ENCODE data around the gene MATCAP1.
A peak's percentile ranks its signal among the peaks of the same experiment; 100 is the strongest.

MATCAP1 gene

DNA sequence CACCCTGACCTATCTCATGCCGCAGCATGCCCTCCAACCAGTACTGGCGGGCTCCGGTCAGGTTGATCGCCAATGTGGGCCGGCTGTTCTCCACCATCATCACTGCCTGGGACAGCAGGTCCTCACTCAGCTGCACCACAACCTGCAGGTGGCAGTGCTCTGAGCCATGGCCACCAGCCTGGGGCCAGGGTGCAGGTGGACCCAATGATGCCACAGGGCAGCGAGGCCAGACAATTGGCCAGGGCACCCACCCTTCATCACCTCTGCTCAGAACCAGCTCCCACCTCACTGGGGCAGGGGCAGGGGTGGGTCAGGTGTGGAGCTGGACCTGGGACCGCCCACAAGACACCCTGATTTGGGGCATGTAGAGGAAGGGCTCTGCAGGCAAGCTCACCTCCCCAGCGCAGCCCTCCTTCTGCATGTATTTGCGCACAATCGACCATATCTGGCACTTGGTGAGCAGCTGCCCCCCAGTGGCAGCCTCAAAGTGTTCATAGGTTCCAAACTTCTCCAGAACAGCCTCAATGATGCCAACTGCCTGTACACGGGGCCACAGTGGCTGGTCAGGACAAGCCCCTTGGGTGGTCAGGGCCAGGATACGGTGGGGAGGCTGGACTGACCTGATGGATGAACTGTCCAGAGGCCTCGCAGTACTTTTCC lies 4.2 kb downstream of the MATCAP1 start:
- in situ Hi-C loops (cut with HindIII; ENCODE audit: low pct_ligation_motif_present, low pct_unique_long_range_greater_than_20kb, low sequenced_read_pairs): no loop called here
- peak; percentile 53 for DNase-seq

DNA sequence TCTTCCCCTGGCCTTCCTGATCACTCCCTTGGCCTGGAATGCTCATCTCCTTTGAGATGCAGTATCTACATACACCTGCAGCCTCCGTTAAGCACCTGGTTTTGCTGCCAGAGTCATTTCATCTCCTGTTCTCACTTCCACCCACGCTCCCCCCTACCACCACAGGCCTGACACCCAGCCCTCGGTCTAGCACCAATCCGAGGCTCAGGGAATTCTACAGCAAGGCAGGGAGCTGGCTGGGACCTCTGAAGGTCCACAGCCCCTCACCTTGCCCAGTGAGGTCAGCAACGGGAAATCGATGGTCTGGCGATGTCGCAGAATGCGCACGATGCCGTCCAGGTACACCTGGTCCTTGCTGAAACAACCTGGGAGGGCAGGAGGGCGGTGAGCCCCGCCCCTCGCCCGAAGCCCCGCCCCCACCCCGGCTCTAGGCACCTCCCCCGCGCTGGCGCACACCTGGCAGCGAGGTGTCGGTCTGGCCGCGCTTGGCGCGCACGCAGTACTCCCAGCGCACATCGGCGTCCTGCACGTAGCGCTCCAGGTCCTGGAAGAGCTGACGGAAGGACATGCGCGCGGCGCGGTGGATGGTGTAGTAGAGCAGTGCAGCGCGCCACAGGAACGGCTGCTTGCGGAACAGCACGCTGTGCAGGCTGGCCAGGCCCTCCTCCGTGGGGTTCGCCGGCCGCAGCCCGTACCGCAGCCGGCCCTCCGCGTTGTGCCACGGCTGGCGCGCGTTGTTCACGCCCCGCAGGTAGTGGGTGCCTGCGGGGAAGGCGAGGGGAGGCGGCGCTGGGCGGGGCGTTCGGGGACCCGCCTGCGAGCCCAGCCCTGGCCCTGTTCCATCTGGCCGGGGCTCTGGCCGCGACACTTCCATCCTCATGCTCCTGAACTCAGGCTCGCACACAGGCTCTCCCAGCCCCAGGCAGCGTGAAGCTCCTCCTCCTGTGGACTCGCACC lies 5.7 kb downstream of the MATCAP1 start:
- in situ Hi-C loops (cut with HindIII; ENCODE audit: low pct_ligation_motif_present, low pct_unique_long_range_greater_than_20kb, low sequenced_read_pairs): no loop called here
- DNase-seq: peak; percentile 68

DNA sequence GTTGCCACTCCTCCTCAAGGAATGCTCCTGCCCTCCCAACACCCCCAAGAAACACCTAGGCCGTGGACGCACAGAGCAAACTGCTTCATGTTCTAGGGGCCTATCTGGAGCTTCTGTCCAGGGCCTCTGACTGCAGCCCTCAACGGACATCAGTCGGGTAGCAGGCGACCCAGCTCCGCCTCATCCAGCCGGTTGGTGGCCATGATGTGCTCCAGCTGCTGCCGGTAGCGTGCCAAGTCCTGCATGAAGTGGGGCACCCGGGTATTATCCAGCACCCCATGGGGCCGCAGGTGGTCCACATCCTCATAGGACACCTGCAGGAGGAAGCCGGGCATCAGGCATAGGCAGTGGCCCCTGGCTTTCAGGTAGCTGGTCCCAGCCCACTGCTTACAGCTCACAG lies 7.1 kb downstream of the MATCAP1 start:
- in situ Hi-C loops (cut with HindIII; ENCODE audit: low pct_ligation_motif_present, low pct_unique_long_range_greater_than_20kb, low sequenced_read_pairs): no loop called here
- DNase-seq: no peak

DNA sequence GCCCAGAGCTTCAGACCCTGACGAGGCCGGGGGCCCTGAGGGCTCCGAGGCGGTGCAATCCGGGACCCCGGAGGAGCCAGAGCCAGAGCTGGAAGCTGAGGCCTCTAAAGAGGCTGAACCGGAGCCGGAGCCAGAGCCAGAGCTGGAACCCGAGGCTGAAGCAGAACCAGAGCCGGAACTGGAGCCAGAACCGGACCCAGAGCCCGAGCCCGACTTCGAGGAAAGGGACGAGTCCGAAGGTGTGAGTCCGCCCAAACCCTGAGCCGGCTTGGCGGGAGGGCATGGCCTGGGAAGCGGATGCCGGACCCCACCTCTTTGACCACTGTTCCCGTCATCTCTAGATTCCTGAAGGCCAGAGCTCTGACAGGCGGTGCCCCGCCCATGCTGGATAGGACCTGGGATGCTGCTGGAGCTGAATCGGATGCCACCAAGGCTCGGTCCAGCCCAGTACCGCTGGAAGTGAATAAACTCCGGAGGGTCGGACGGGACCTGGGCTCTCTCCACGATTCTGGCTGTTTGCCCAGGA lies 9.0 kb downstream of the MATCAP1 start:
- in situ Hi-C loops (cut with HindIII; ENCODE audit: low pct_ligation_motif_present, low pct_unique_long_range_greater_than_20kb, low sequenced_read_pairs): no loop called here
- no peak for DNase-seq

DNA sequence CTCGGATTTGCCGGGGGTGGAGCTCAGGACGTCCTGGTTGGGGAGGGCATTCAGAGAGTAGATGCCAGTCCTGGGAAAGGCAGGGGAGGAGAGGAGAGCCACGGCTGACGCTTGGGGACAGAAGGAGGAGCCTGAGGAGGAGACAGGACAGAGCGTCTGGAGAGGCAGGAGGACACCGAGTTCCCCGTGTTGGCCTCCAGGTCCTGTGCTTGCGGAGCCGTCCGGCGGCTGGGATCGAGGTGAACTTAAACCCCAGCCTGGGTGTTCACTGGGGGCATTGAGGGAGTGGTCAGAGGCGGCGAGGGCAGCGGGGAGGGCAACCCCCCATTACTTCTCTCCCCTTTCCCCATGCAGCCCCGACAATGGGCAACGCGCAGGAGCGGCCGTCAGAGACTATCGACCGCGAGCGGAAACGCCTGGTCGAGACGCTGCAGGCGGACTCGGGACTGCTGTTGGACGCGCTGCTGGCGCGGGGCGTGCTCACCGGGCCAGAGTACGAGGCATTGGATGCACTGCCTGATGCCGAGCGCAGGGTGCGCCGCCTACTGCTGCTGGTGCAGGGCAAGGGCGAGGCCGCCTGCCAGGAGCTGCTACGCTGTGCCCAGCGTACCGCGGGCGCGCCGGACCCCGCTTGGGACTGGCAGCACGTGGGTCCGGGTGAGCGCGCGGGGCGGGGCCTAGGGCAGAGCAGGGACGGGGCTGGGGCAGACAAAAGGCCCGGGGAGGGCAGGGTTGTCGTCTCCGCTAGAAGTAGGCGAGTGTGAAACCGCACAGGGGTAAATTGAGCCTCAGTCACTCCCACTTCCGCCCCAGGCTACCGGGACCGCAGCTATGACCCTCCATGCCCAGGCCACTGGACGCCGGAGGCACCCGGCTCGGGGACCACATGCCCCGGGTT lies 9.7 kb downstream of the MATCAP1 start:
- in situ Hi-C loops (cut with HindIII; ENCODE audit: low pct_ligation_motif_present, low pct_unique_long_range_greater_than_20kb, low sequenced_read_pairs): no loop called here
- DNase-seq: peak; percentile 96

DNA sequence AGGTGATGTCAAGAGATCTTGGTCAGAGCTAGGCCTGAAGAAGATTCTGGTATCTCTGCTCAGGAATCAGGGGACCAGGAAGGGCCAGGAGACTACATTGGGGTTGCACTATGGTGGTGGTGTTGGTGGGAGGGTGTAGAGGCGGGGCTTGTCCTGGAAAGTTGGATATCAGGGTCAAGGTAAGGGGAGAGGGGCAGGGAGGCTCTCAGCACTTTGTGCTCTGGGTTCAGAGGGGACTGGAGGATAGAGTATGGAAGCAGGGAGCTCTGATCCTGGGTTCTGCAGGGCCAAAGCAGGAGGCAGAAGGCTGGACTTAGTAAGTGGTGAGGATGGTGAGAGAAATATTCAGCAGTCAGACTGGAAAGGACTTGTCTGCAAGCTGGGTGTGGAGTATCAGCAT lies 10.4 kb downstream of the MATCAP1 start:
- DNase-seq: no peak
- in situ Hi-C loops (cut with HindIII; ENCODE audit: low pct_ligation_motif_present, low pct_unique_long_range_greater_than_20kb, low sequenced_read_pairs): no loop called here

DNA sequence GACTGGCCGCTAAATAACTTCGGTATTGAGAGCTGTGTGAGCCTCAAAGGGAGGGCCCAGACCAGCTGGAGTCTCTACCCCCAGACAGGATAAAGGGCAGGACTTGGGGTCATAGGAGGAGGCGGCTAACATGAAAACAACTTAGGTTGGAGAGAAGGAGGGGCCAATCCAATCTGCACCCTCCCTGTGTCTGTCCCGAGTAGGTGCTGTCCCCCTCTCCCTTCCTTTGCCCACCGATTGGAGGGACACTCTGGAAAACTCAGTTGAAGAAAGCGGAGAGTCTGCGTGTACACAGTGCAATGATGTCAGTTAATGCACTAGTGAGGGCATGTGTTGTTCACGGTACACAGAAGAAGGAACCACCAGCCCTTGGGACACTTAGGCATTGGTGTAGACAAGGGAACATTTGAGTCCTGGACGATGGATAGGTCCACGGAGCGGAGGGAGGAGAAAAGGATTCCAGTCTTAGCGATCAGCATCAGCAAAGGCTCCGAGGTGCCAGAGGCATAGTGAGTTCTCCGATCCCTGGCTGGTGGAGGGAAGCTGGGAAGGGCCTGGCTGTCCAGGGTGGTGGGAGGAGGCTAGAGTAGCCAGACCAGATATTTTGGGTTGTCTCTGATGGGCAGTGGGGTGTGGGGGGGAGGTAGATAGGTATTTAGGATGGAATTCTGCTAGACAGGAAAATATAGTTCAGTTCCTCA lies 12.7 kb downstream of the MATCAP1 start:
- no peak for DNase-seq
- in situ Hi-C loops (cut with HindIII; ENCODE audit: low pct_ligation_motif_present, low pct_unique_long_range_greater_than_20kb, low sequenced_read_pairs): no loop called here

DNA sequence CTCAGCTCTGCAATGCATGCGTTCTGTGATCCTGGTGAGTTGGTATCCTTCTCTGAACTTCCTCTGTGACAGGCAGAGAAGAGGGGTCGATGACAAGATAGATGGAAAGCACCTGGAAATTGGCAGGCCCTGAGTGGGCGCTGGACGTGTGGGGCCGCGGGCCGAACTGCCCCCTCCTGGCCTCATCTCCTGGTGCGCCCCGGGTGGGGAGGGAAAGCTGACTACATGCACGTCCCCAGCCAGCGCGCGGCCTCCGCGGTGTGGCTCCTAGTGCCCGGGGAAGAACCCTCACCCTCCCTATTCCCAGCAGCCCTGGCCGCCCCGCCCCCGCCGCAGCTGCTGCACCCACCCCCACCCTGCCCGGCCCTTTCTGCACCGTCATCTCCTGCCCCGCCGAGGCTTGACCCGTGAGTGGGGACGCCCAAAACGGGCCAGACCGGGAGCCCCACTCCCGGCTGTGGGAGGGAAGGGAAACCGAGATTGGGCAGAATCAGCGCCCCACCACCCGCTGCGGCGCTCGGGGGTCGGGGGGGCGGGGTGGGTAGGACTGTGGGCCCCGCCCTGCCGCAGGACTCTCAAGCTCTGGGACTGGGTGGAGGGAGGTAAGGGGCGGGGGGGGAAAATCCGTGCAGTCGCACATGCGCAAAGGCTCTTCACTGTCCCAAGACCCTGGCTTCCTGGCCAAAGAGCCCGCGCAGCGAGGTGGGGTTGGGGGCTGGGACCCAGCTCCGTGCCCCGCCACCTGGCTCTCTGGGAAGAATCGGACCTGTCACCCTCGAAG lies 13.4 kb downstream of the MATCAP1 start, which contains the start of gene NOL3:
Gene NOL3 (plus strand): TSS at position 371 of the 781 bp plus-strand sequence.
- in situ Hi-C loops (cut with HindIII; ENCODE audit: low pct_ligation_motif_present, low pct_unique_long_range_greater_than_20kb, low sequenced_read_pairs): no loop called here
- DNase-seq: peak; percentile 92

DNA sequence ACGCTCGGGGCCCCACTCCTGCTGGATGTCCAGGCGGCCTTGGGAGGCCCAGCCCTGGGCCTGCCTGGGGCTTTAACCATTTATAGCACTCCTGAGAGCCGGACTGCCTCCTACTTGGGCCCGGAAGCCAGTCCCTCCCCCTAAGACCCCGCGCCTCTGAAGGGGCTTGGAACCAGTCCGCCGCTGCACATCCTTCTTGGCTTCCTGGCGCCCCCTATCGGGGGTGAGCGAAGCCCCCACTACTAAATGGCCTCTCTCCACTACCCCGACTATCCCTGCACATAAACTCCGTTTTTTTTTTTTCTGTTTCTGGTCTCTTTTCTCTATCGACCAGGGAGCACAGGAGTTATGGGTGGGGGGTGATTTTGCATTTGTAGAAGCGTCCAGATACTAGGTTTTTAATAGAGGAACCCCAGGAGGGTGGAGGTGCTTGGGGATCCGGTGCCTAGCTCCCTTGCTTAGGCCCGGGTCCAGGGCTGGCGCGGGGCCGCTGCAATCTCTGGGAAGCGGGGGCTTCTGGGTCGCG lies 14.1 kb downstream of the MATCAP1 start:
- in situ Hi-C loops (cut with HindIII; ENCODE audit: low pct_ligation_motif_present, low pct_unique_long_range_greater_than_20kb, low sequenced_read_pairs): no loop called here
- DNase-seq: peak; percentile 68

DNA sequence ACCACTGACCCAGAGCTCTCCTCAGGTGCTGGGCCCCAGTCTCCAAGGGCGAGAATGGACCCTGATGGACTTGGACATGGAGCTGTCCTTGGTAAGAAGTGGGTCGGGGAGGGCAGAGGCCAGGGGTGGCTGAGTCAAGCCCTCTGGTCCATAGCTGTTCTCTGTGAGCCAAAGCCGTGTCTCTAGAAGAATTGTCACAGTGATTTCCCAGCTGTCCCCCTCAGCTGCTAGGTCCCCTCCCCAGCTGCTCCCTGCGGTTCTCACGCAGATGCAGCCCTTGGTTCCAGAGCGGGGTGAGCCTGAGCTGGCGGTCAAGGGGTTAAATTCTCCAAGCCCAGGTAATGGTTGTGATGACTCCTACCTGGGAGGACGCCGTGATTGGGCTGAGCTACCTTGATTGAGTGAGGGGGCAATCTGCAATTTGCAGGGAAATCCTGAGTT lies 14.7 kb downstream of the MATCAP1 start:
- in situ Hi-C loops (cut with HindIII; ENCODE audit: low pct_ligation_motif_present, low pct_unique_long_range_greater_than_20kb, low sequenced_read_pairs): no loop called here
- no peak for DNase-seq

DNA sequence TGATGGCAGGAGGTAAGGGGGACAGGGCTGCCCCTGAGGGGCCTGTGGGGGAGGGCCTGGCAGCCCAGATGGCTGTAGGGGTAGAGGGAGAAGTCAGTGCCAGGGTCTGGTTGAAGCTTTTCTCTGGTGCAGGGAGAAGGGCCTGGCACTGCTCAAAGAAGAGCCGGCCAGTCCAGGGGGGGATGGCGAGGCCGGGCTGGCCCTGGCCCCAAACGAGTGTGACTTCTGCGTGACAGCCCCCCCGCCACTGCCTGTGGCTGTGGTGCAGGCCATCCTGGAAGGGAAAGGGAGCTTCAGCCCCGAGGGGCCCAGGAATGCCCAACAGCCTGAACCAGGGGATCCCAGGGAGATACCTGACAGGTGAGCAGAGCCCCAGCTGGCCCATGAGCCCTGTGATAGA lies 16.2 kb downstream of the MATCAP1 start:
- in situ Hi-C loops (cut with HindIII; ENCODE audit: low pct_ligation_motif_present, low pct_unique_long_range_greater_than_20kb, low sequenced_read_pairs): no loop called here

DNA sequence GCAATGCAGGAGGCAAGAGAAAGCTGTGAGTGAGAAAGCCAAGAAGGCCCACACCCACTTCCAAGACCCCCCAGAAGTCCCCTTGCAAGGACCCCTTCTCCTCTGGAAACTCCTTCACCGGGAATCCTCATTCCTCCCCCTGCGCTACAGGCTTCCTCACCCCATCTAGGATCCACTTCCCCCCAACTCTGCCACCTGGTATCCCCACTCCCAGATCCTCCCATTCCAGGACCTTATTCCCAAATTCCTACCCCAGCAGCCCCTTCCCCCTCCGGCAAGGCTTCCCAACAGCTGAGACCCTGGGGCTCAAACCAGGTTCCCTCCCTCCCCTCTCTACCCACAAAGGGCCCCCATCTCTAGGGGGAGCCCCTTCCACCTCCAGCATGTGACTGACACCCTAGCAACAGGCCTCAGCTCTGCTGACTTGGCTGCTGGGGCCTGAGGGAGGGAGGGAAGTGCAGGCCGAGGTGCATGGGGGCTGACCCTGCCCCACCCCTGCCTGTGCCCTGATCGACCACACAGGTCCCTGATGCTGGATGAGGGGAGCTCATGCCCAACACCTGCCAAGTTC lies 17.1 kb downstream of the MATCAP1 start:
- in situ Hi-C loops (cut with HindIII; ENCODE audit: low pct_ligation_motif_present, low pct_unique_long_range_greater_than_20kb, low sequenced_read_pairs): no loop called here

More for the DNA sequence above, 16.2 kb downstream of the MATCAP1 start:
- DNase-seq: no peak

DNA sequence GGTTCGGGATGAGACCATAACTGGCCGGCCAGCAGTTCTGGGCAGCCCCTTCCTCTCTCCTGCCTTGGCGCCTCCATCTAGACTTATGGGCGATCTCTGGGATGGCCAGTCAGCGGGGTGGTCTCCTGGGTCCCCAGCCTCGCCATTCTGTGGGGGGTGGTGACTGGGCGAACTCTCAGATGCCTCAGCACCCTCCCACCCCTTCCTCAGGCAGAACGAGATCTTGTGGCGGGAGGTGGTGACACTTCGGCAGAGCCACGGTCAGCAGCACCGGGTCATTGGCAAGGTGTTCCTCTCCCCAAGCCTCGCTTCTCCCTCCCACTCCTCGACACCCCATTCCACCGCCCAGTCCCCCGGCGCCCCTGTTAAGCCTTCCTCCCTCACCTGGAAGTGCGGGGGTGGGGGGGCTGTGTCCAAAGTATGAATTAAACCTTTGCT lies 17.6 kb downstream of the MATCAP1 start:
- no peak for DNase-seq
- in situ Hi-C loops (cut with HindIII; ENCODE audit: low pct_ligation_motif_present, low pct_unique_long_range_greater_than_20kb, low sequenced_read_pairs): no loop called here

More for the DNA sequence above, 17.1 kb downstream of the MATCAP1 start:
- no peak for DNase-seq

DNA sequence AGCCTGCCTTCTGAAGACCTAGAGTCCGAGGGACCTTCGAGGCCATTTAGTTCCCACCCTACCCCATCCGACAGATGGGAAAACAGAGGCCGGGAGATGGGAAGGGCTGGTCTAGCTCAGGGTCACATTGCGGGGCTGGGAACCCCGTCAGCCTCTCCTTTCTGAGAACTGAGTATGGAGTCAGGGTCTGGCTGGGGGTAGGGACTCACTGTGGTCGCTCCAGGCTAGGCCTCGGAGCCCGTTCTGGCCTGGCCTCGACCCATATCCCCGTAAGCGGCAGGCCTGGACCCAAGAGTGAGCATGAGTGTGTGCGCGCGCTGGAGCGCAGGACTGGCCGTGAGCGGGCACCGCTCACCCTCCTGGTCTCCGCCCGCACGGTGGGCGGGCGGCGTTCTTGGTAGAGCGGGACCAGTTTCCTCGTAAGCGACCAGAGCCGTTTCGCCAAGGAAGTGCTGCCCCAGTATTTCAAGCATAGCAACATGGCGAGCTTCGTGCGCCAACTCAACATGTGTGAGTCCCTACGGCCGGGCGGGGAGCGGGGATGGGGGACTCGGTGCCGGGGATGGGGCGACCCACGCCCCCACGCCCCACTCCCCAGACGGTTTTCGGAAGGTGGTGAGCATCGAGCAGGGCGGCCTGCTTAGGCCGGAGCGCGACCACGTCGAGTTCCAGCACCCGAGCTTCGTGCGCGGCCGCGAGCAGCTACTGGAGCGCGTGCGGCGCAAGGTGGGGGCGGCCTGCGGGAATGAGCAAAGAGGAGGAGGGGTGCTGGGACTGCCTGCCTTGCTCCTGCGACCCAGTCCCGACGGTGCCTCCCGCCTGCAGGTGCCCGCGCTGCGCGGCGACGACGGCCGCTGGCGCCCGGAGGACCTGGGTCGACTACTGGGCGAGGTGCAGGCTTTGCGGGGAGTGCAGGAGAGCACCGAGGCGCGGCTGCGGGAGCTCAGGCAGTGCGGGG lies 18.4 kb downstream of the MATCAP1 start:
- in situ Hi-C loops (cut with HindIII; ENCODE audit: low pct_ligation_motif_present, low pct_unique_long_range_greater_than_20kb, low sequenced_read_pairs): no loop called here
- no peak for DNase-seq

DNA sequence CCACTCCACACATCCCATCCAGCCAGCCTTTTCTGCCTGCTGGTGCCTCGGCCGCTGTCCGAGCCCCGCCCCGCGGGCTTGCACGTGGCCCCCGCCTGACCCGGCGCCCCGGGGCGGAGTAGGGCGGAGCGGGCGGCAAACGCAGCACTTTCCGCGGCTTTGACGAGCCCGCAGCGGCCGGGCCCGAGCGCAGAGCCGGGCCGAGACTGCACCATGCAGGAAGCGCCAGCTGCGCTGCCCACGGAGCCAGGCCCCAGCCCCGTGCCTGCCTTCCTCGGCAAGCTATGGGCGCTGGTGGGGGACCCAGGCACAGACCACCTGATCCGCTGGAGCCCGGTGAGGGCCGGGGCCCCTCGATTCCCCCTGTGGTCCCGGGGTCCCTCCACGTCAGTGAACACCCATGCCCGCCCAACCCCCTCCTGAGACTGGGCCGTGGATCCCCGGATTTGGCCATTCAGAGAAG lies 19.1 kb downstream of the MATCAP1 start, which contains the start of gene HSF4:
Gene HSF4 (plus strand): TSS at position 147 of the 463 bp plus-strand sequence. CDS start 67 bp downstream, at position 214.
- DNase-seq: peak; percentile 72
- in situ Hi-C loops (cut with HindIII; ENCODE audit: low pct_ligation_motif_present, low pct_unique_long_range_greater_than_20kb, low sequenced_read_pairs): no loop called here

Measured in ACHN (cell line).